Type B pancreatic cell (in vitro differentiated cells): ENCODE data around the gene TACR1. TPM values are rescaled to one million over a fixed set of nuclear protein-coding genes. Genes with fewer than 3 reads are reported as not detected.
A peak's percentile ranks its signal among the peaks of the same experiment; 100 is the strongest.

Experiments
- DNase-seq: peaks from one replicate; pipeline ENCODE4 v3.0.0; 2021; ENCODE audit warnings: mixed read lengths; ENCODE audit not compliant: unreplicated experiment; ENCODE audit errors: extremely low spot score
- H3K27ac Mint-ChIP-seq: 2 replicates; pipeline ENCODE4 v1.8.0; 2021; ENCODE audit warnings: mild to moderate bottlenecking, mixed read lengths
- H3K27me3 Mint-ChIP-seq: 2 replicates; pipeline ENCODE4 v1.8.0; 2021; ENCODE audit warnings: mixed read lengths
- H3K36me3 Mint-ChIP-seq: 2 replicates; pipeline ENCODE4 v1.8.0; 2021; ENCODE audit warnings: mixed read lengths
- H3K4me1 Mint-ChIP-seq: one replicate; pipeline ENCODE4 v1.8.0; 2021; ENCODE audit warnings: mixed read lengths; ENCODE audit not compliant: unreplicated experiment
- H3K4me3 Mint-ChIP-seq: 2 replicates; pipeline ENCODE4 v1.8.0; 2021; ENCODE audit warnings: mild to moderate bottlenecking, mixed read lengths
- H3K9me3 Mint-ChIP-seq: 2 replicates; pipeline ENCODE4 v1.8.0; 2021; ENCODE audit warnings: mixed read lengths
- total RNA-seq: library from RNA; stranded (reverse); gene quantifications from 2 replicates; pipeline ENCODE4 v1.2.1, GENCODE V29; 2021; ENCODE audit warnings: low replicate concordance
- TF ChIP-seq, protein P1 (sequence below): fragments of 200-600 bp; sonication (generic); conservative IDR thresholded peaks from 2 replicates; pipeline ENCODE4 v1.5.0; 2021; ENCODE audit warnings: antibody characterized with exemption, mild to moderate bottlenecking

Gene TACR1
- total RNA-seq, 1 donor from 2014 or later, result 1.5 TPM

DNA sequence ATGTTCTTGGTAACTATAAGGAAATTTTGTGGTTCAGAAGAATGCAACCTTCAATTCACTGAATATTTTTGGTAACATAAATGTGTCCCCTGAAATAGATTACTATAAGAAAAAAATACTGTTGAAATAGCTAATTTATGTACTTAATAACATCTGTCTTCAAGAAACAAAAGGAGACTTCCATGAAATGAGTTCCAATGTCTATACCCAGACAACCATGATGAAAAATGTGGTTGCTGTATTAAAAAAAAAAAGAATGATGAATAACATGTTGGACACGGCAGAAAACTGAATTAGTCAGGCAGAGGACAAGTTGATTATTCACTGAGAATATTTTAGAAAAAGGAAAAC is 98.5 kb downstream of the TACR1 start:
- Mint-ChIP-seq H3K9me3 (no peaks in the 10 kb centered on the region), H3K27ac (no peak overlapping the region), H3K4me3 (no peak overlapping the region), H3K27me3 (peaks cover 4% of the 10 kb centered on the region), H3K36me3 (no peaks in the 10 kb centered on the region), H3K4me1 (peaks cover 18% of the 10 kb centered on the region)
- TF ChIP-seq, protein P1, sequence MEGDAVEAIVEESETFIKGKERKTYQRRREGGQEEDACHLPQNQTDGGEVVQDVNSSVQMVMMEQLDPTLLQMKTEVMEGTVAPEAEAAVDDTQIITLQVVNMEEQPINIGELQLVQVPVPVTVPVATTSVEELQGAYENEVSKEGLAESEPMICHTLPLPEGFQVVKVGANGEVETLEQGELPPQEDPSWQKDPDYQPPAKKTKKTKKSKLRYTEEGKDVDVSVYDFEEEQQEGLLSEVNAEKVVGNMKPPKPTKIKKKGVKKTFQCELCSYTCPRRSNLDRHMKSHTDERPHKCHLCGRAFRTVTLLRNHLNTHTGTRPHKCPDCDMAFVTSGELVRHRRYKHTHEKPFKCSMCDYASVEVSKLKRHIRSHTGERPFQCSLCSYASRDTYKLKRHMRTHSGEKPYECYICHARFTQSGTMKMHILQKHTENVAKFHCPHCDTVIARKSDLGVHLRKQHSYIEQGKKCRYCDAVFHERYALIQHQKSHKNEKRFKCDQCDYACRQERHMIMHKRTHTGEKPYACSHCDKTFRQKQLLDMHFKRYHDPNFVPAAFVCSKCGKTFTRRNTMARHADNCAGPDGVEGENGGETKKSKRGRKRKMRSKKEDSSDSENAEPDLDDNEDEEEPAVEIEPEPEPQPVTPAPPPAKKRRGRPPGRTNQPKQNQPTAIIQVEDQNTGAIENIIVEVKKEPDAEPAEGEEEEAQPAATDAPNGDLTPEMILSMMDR, result no peak
- DNase-seq, result no peak

DNA sequence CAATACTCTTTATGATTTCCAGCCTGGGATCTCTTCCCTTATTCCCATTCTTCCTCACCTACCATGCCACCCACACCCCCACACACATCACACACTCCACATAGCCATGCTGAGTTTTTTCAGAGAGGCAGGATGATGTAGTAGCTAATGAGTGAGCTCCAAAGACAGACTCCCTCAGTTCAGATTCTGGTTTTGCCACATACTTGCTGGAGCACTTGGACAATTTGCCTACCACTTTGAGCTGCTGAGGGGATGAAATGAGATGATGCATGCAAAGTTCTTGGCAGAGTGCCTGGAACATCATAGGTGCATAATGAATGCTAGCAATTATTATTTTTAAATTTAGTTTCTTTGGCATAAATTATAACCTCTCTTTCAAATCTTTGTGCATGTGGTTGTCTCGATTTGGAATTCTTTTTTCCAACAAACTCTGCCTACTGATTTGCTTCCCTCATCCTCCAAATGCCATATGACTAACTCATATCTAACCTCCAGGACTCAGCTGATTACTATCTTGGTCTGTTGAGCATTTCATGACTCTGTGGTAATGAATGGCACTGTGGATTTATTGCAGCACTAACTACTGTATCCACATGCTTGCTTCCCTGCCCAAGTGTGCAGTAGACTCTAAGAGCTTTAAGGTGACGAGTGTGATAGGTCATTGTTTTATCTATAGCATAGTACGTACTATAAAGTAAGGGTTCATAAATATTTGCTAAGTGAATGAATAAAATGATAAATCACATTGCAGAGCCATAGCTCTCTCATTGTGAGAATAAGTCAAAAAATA is 99.1 kb downstream of the TACR1 start:
- no peak for DNase-seq
- Mint-ChIP-seq H3K4me1 (peaks cover 18% of the 10 kb centered on the region), H3K9me3 (no peaks in the 10 kb centered on the region), H3K4me3 (peak overlapping the region; percentile 35), H3K27me3 (peaks cover 4% of the 10 kb centered on the region), H3K36me3 (no peaks in the 10 kb centered on the region), H3K27ac (peak overlapping the region; percentile 57)
- TF ChIP-seq, protein P1, result no peak

DNA sequence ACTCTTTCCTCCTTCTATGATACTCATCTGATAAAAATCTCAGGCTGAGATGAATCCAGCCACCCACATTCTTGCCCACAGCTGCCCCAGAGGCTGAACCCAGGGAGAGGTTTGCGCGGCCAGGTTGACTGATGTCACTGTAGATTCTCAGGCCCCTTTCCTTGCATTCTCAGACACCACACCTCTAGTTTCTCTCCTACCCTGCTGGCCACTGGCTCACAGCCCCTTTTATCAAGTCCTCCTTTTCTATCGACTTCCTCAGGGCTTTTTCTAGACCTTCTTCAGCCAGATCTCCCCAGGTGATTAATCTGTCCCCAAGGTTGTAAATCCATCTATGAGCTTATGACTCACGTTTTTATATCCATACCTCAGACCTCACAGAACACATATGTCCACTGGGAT is 99.8 kb downstream of the TACR1 start:
- Mint-ChIP-seq H3K27ac (peak overlapping the region; percentile 57), H3K4me1 (peaks cover 18% of the 10 kb centered on the region), H3K9me3 (no peaks in the 10 kb centered on the region), H3K27me3 (peaks cover 4% of the 10 kb centered on the region), H3K36me3 (no peaks in the 10 kb centered on the region), H3K4me3 (peak overlapping the region; percentile 35)
- DNase-seq, result no peak
- TF ChIP-seq, protein P1, result no peak

DNA sequence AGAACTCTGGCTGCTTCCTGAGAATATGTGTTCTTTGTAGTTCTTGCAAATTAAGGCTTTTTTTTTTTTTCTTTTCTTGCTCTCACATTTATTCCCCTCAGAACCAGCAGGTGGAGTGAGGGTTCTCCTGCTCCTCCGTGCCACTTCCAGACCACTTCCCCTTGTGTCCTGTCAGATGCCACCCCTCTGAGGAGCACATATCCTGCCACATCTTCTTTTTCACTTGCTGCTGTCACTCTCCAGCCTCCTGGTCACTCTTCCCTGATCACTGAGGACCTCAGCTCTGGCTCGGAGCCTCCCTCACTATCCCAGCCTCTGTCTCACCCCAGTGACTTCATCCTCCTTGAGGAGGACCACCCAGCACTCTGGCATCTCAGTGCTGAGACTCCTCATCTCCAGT is 100.5 kb downstream of the TACR1 start:
- H3K4me3 Mint-ChIP-seq, result no peak overlapping the region
- H3K9me3 Mint-ChIP-seq, result no peaks in the 10 kb centered on the region
- no peaks in the 10 kb centered on the region for H3K36me3 Mint-ChIP-seq
- TF ChIP-seq, protein P1, result peak; percentile 64
- peak overlapping the region; percentile 57 for H3K27ac Mint-ChIP-seq
- H3K27me3 Mint-ChIP-seq, result peaks cover 4% of the 10 kb centered on the region
- DNase-seq, result no peak
- H3K4me1 Mint-ChIP-seq, result peaks cover 18% of the 10 kb centered on the region

DNA sequence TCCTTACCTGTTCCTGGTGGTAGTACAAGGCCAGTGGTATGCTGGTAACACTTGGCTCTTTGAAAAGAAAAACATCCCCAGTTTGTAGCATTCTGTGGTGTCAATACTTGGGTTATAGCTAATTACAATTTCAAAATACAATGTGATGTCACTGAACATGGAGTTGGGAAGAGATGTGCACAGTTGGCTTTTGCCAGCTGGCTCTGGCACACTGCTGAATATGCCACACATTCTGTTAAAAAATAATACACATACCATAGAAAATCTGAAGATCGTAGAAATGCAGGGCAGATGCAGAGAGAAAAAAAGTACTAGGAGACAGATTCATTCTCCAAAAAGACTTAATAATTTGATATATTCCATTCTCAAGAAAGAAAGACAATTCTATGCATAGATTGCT is 101.5 kb downstream of the TACR1 start:
- Mint-ChIP-seq H3K27me3 (peaks cover 4% of the 10 kb centered on the region), H3K9me3 (no peaks in the 10 kb centered on the region), H3K4me1 (peaks cover 18% of the 10 kb centered on the region), H3K4me3 (no peak overlapping the region), H3K36me3 (no peaks in the 10 kb centered on the region), H3K27ac (no peak overlapping the region)
- DNase-seq, result no peak
- TF ChIP-seq, protein P1, result no peak
